A673 (cell line): ENCODE results near the gene ERCC6L2.

Source experiments
- EZH2 ChIP-seq: fragments of 200-600 bp; sonication (generic); IDR thresholded peaks from 2 replicates; pipeline ENCODE4 v1.6.1; 2017; ENCODE audit warnings: borderline replicate concordance, low read depth, mild to moderate bottlenecking, mixed read lengths, antibody characterized with exemption, low read length; ENCODE audit not compliant: poor library complexity, severe bottlenecking
- TF ChIP-seq, protein P1 (sequence below): fragments of 300-800, 200-600 bp; sonication (generic); conservative IDR thresholded peaks from 2 replicates; pipeline ENCODE4 v1.5.1; 2017; ENCODE audit warnings: low read depth, mild to moderate bottlenecking, antibody characterized with exemption, low read length, moderate library complexity, mixed read lengths

- TF ChIP-seq, protein P1, sequence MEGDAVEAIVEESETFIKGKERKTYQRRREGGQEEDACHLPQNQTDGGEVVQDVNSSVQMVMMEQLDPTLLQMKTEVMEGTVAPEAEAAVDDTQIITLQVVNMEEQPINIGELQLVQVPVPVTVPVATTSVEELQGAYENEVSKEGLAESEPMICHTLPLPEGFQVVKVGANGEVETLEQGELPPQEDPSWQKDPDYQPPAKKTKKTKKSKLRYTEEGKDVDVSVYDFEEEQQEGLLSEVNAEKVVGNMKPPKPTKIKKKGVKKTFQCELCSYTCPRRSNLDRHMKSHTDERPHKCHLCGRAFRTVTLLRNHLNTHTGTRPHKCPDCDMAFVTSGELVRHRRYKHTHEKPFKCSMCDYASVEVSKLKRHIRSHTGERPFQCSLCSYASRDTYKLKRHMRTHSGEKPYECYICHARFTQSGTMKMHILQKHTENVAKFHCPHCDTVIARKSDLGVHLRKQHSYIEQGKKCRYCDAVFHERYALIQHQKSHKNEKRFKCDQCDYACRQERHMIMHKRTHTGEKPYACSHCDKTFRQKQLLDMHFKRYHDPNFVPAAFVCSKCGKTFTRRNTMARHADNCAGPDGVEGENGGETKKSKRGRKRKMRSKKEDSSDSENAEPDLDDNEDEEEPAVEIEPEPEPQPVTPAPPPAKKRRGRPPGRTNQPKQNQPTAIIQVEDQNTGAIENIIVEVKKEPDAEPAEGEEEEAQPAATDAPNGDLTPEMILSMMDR = no peak
- TF ChIP-seq EZH2 = no peak
These were observed 37.3 kb downstream of the ERCC6L2 start for GRCh38 chr9:95912773-95913172.
